Nasal cavity respiratory epithelium epithelial cell of viscerocranial mucosa (primary cell): ENCODE measurements around the gene DEFB119. TPM values are rescaled to one million over a fixed set of nuclear protein-coding genes. Genes with fewer than 3 reads are reported as not detected.

ENCODE experiments used
- total RNA-seq: library from RNA; depleted of rRNA; stranded (reverse); fragments of >200 nt; gene quantifications from 2 replicates; pipeline ENCODE4 v1.2.3, GENCODE V29; 2014

The DEFB119 gene, protein sequence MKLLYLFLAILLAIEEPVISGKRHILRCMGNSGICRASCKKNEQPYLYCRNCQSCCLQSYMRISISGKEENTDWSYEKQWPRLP
- not detected in 2 replicates for total RNA-seq

DNA sequence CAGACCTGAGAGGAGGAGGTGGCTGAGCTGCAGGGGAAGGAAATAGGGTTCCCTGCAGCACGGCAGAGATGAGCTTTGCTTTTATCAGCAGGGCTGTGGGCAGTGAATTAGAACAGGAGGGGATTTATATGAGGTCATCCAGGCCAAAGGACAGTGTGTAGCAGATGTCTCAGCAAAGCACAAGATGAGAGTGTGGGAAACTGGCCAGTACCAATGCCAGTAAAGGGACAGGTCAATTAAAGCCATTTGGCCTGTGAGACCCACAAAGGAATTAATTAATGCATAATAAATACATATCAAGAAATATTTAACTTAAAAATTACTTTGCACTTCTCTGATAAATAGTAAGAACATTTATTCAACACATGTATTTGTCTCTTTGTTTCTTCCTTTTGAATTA, at the start of gene DEFB119:
DEFB119 (minus strand) TSS at position 101 of the 400 bp plus-strand sequence. CDS start 107 bp downstream, outside the sequence.

DNA sequence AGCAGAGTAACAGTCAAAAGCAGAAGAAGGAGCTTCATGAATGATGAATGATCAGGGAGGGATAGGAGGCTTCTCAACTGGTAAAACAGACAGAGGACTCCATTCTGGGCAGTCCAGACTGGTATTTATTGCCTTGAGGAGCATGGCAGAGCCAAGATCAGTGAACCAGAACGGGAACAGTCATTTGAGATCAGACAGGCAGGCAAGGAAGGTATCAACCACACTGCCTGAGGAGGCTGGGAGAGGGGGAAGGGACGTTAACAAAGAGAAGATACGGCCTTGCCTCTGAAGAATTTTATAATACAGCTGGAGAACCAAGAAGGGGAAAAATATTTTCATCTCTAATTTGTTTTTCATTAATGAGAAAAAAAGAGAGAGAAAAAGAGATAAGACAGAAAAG, 15.7 kb upstream of the DEFB119 start, which contains the start of gene DEFB121:
DEFB121 (minus strand) TSS at position 101 of the 400 bp plus-strand sequence; CDS start at position 38, 63 bp downstream.

DNA sequence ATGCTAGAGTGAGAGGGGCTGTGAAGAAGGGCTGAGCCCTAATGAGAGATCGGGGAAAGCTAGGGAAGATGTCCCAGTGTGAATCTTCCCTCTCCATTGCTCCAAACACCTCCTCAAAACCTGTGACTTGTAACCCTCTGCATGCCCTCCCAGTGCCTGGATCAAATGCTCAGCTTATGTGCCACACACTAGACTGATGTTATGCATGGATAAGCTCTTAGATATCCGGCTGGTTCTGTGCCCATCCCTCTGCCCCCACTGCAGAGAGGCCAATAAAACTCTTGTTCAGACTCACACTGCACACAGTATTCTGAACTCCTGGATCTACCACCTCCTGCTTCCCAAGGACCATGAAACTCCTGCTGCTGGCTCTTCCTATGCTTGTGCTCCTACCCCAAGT, 22.1 kb downstream of the DEFB119 start, which contains the start of gene DEFB118:
DEFB118 (plus strand) TSS at position 301 of the 400 bp plus-strand sequence; CDS start at position 351, 50 bp downstream.

Other genes starting within 250 kb of the DEFB119 start
- not detected in 2 replicates for gene DEFB115, start 132.9 kb downstream of the DEFB119 start, total RNA-seq
- not detected in 2 replicates for gene DEFB116, start 82.0 kb downstream of the DEFB119 start, total RNA-seq
- not detected in 2 replicates for gene DEFB118, start 22.0 kb downstream of the DEFB119 start, total RNA-seq
- gene DEFB121, start 15.6 kb upstream of the DEFB119 start, total RNA-seq, result not detected in 2 replicates
- gene DEFB123, start 50.0 kb upstream of the DEFB119 start, total RNA-seq, result not detected in 2 replicates
- gene DEFB124, start 84.5 kb upstream of the DEFB119 start, total RNA-seq, result not detected in 2 replicates
- not detected in 2 replicates for gene REM1, start 84.7 kb upstream of the DEFB119 start, total RNA-seq
- gene HM13, start 123.9 kb upstream of the DEFB119 start, total RNA-seq, result 52.3 and 82.9 TPM in 2 replicates
- gene ID1, start 214.7 kb upstream of the DEFB119 start, total RNA-seq, result 248 and 435 TPM in 2 replicates
- not detected in 2 replicates for gene COX4I2, start 247.3 kb upstream of the DEFB119 start, total RNA-seq